Immature natural killer cell (primary cell): Measurements from ENCODE around the gene KIAA1755. TPM values are rescaled to one million over a fixed set of nuclear protein-coding genes. Genes with fewer than 3 reads are reported as not detected.
"Not testable (repeated sequence)": the region's sequence is repeated elsewhere in the genome, so short reads cannot be mapped to it uniquely, and the experiment has no call there.

Source experiments
- DNase-seq, 3 donors: peaks; one replicate each; pipeline ENCODE4 v3.0.0; 2022; ENCODE audit warnings: mixed read lengths in 1 of 3
- H3K27ac Mint-ChIP-seq, 6 donors: one replicate each; pipeline ENCODE4 v1.8.0; 2020; ENCODE audit warnings: mixed read lengths in 6 of 6, mild to moderate bottlenecking in 5 of 6, inconsistent platforms in 4 of 6, moderate library complexity in 3 of 6
- H3K27me3 Mint-ChIP-seq, 3 donors: one replicate each; pipeline ENCODE4 v1.8.0; 2020 to 2021; ENCODE audit warnings: low read depth in 3 of 3, mild to moderate bottlenecking in 3 of 3, mixed read lengths in 3 of 3, moderate library complexity in 3 of 3, inconsistent platforms in 1 of 3
- H3K36me3 Mint-ChIP-seq, 3 donors: one replicate each; pipeline ENCODE4 v1.8.0; 2020; ENCODE audit warnings: mixed read lengths in 3 of 3, inconsistent platforms in 2 of 3, mild to moderate bottlenecking in 2 of 3
- H3K4me1 Mint-ChIP-seq, 2 donors: one replicate each; pipeline ENCODE4 v1.8.0; 2020; ENCODE audit warnings: inconsistent platforms in 2 of 2, mild to moderate bottlenecking in 2 of 2, mixed read lengths in 2 of 2, moderate library complexity in 1 of 2
- H3K4me3 Mint-ChIP-seq, 5 donors: one replicate each; pipeline ENCODE4 v1.8.0; 2020; ENCODE audit warnings: mild to moderate bottlenecking in 5 of 5, mixed read lengths in 5 of 5, inconsistent platforms in 3 of 5, moderate library complexity in 3 of 5
- H3K9me3 Mint-ChIP-seq, 6 donors: one replicate each; pipeline ENCODE4 v1.8.0; 2020; ENCODE audit warnings: mild to moderate bottlenecking in 6 of 6, mixed read lengths in 6 of 6, inconsistent platforms in 4 of 6, moderate library complexity in 3 of 6
- polyA plus RNA-seq, 3 donors: library from polyadenylated mRNA; unstranded; fragments of 300-500 nt; fragmentation: Illumina TruSeq; gene quantifications; one replicate each; pipeline ENCODE4 v1.2.3, GENCODE V29; 2021

Gene KIAA1755
- polyA plus RNA-seq, 3 donors from 2014 or later, result not detected

GRCh38 chr20:38297916-38298674, 37.6 kb upstream of the KIAA1755 start:
- Mint-ChIP-seq H3K4me3 (no peak overlapping the region), H3K36me3 (no peaks in the 10 kb centered on the region), H3K27me3 (peaks cover 5 to 8% (median 8%) of the 10 kb centered on the region in 3 donors), H3K9me3 (no peaks in the 10 kb centered on the region), H3K27ac (no peak overlapping the region), H3K4me1 (peaks cover 0 to 3% of the 10 kb centered on the region in 2 donors)
- no peak for DNase-seq

- Mint-ChIP-seq H3K27ac (no peak overlapping the region), H3K36me3 (no peaks in the 10 kb centered on the region), H3K9me3 (no peaks in the 10 kb centered on the region), H3K27me3 (peaks cover 5 to 9% (median 7%) of the 10 kb centered on the region in 3 donors), H3K4me3 (no peak overlapping the region), H3K4me1 (no peaks in the 10 kb centered on the region)
- DNase-seq, result no peak
These were observed 35.9 kb upstream of the KIAA1755 start for GRCh38 chr20:38296433-38296832.

DNA sequence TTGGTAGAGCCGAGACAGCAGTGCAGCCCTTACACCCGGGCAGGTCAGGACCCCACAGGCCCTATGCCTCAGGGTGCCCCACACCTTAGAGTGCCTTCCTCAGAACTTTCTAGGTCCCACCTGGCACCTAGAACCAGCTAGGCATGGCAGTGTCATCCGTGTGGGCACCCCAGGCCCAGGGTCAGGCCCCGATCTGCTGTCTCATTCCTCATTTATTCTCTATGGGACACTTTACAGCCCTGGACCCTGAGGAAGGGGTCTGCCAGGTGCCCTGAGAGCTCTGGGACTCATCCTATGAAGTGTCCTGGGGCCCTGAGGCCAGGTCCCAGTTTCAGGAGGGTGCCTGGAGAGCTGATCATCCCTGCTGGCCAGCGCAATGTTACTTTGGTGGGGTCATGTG, 35.3 kb upstream of the KIAA1755 start:
- DNase-seq, result no peak
- no peaks in the 10 kb centered on the region for H3K4me1 Mint-ChIP-seq
- peaks cover 2 to 16% (median 5%) of the 10 kb centered on the region in 3 donors for H3K27me3 Mint-ChIP-seq

GRCh38 chr20:38294076-38294591, 33.6 kb upstream of the KIAA1755 start:
- Mint-ChIP-seq H3K36me3 (no peaks in the 10 kb centered on the region), H3K27me3 (peaks cover 2 to 23% (median 3%) of the 10 kb centered on the region in 3 donors), H3K4me3 (no peak overlapping the region), H3K9me3 (no peaks in the 10 kb centered on the region), H3K4me1 (no peaks in the 10 kb centered on the region), H3K27ac (no peak overlapping the region)
- DNase-seq, result no peak

More for the DNA sequence above, 35.3 kb upstream of the KIAA1755 start:
- Mint-ChIP-seq H3K4me3 (no peak overlapping the region), H3K36me3 (no peaks in the 10 kb centered on the region), H3K9me3 (no peaks in the 10 kb centered on the region), H3K27ac (no peak overlapping the region)

GRCh38 chr20:38293491-38294065, 33.0 kb upstream of the KIAA1755 start:
- H3K4me3 Mint-ChIP-seq, result no peak overlapping the region
- H3K36me3 Mint-ChIP-seq, result no peaks in the 10 kb centered on the region
- peaks cover 0 to 23% (median 4%) of the 10 kb centered on the region in 3 donors for H3K27me3 Mint-ChIP-seq
- no peak for DNase-seq
- no peak overlapping the region for H3K27ac Mint-ChIP-seq
- H3K9me3 Mint-ChIP-seq, result no peaks in the 10 kb centered on the region
- H3K4me1 Mint-ChIP-seq, result no peaks in the 10 kb centered on the region

GRCh38 chr20:38291966-38292365, 31.4 kb upstream of the KIAA1755 start:
- H3K4me1 Mint-ChIP-seq, result no peaks in the 10 kb centered on the region
- no peaks in the 10 kb centered on the region for H3K9me3 Mint-ChIP-seq
- H3K27me3 Mint-ChIP-seq, result peaks cover 2 to 26% (median 8%) of the 10 kb centered on the region in 3 donors
- H3K4me3 Mint-ChIP-seq, result no peak overlapping the region
- DNase-seq, result no peak
- no peak overlapping the region for H3K27ac Mint-ChIP-seq
- no peaks in the 10 kb centered on the region for H3K36me3 Mint-ChIP-seq

DNA sequence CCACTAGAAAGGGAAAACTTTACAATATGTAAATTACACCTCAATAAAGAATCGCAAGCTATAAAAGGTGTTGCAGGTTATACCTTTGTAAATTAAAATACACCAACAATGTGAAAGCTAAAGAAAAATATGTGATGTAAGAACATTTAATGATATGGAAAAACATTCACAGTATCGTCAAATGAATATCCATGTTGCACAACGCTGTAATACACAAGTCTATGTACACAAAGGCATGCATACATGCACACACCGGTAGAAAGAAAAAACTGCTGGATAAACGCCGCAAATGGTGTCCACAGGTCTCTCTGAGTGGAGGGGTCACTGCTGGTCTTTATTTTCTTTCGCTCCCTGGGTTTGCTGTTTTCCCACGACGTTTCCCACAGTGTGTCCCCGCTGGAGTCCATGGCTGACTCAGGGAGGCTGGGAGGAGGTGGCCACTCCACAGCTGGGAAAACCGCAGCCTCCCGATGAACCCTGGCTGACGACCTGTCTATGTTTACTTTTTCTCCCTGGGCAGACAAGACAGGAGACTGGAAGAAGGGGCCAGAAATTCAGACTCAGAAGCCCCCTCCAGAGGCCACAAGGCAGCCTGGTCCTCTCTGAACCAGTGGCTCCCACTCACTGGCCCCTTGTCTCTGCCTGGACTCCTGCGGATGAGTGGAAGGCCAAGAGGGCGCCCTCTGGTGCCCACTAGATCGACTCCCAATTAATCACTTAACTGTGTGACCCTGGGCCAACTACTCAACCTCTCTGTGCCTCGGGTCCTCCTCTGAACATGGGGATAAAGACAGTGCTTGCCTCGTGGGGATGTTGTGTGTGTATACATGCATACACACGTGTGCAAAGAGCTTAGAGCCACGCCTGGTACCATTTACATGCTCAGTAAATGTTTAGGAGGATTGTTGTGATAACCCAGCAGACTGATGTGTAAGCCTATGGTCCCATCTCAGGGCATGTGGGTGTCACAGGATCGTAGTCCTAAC, 30.6 kb upstream of the KIAA1755 start:
- no peak for DNase-seq
- no peaks in the 10 kb centered on the region for H3K36me3 Mint-ChIP-seq

GRCh38 chr20:38286586-38287531, 26.3 kb upstream of the KIAA1755 start:
- Mint-ChIP-seq H3K9me3 (no peaks in the 10 kb centered on the region), H3K27me3 (peaks cover 6 to 18% (median 8%) of the 10 kb centered on the region in 3 donors), H3K4me1 (no peaks in the 10 kb centered on the region), H3K4me3 (no peak overlapping the region), H3K36me3 (no peaks in the 10 kb centered on the region), H3K27ac (no peak overlapping the region)
- DNase-seq, result no peak

More for the DNA sequence above, 30.6 kb upstream of the KIAA1755 start:
- Mint-ChIP-seq H3K4me1 (no peaks in the 10 kb centered on the region), H3K4me3 (no peak overlapping the region), H3K27ac (no peak overlapping the region), H3K27me3 (peaks cover 2 to 24% (median 8%) of the 10 kb centered on the region in 3 donors), H3K9me3 (no peaks in the 10 kb centered on the region)

DNA sequence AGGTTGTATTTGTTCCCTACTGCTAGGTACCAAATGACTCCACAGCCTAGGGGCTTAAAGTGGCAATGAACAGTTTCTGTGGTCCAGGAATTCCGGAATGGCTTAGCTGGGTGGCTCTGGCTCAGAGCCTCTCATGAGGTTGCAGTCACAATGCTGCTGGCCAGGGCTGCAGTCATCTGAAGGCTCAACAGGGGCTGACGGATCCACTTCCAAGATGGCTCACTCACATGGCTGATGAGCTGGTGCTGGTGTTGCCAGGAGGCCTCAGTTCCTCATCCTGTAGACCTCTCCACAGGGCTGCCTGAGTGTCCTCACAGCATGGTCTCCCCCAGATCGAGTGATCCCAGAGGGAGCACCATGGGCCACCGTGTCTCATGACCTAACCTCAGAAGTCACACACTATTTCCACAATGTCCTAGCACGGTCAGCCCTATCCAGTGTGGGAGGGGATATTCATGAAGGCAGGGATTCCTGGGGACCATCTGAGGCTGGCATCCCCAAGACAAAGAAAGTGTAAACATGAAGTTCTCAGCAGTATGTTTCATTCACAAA, 24.4 kb upstream of the KIAA1755 start:
- no peak overlapping the region for H3K4me3 Mint-ChIP-seq
- no peak for DNase-seq
- no peaks in the 10 kb centered on the region for H3K4me1 Mint-ChIP-seq
- H3K27me3 Mint-ChIP-seq, result peaks cover 6 to 8% (median 8%) of the 10 kb centered on the region in 3 donors
- H3K36me3 Mint-ChIP-seq, result no peaks in the 10 kb centered on the region
- H3K9me3 Mint-ChIP-seq, result no peaks in the 10 kb centered on the region
- H3K27ac Mint-ChIP-seq, result no peak overlapping the region

- H3K27ac Mint-ChIP-seq, H3K4me3 Mint-ChIP-seq, H3K9me3 Mint-ChIP-seq, DNase-seq, H3K36me3 Mint-ChIP-seq, H3K27me3 Mint-ChIP-seq, H3K4me1 Mint-ChIP-seq: not testable (repeated sequence)
These were observed 23.6 kb upstream of the KIAA1755 start for GRCh38 chr20:38284066-38284650.

DNA sequence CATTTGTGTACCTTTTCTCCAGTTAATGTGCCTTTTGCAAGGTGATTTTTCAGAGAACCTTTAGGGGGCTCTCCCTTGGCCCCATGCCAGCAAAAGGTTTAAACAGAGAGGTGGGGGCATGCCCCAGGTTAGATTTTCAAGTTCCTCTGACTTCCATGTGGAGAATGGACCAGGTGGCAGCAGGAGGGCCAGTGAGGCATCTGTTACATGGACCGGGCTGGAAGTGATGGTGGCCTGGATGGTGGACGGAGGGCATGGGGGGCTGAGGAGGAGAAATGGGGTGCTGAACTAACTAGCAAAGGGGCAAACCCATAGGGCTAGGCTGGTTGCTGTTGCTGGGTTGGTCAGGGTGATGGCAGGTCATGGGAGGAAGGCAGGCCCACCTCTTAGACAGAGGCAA, 22.7 kb upstream of the KIAA1755 start:
- Mint-ChIP-seq H3K9me3 (peaks cover 0 to 1% (median 0%) of the 10 kb centered on the region in 6 donors), H3K4me1 (no peaks in the 10 kb centered on the region), H3K27ac (no peak overlapping the region), H3K4me3 (no peak overlapping the region), H3K27me3 (peaks cover 3 to 8% (median 4%) of the 10 kb centered on the region in 3 donors), H3K36me3 (no peaks in the 10 kb centered on the region)
- DNase-seq, result no peak

DNA sequence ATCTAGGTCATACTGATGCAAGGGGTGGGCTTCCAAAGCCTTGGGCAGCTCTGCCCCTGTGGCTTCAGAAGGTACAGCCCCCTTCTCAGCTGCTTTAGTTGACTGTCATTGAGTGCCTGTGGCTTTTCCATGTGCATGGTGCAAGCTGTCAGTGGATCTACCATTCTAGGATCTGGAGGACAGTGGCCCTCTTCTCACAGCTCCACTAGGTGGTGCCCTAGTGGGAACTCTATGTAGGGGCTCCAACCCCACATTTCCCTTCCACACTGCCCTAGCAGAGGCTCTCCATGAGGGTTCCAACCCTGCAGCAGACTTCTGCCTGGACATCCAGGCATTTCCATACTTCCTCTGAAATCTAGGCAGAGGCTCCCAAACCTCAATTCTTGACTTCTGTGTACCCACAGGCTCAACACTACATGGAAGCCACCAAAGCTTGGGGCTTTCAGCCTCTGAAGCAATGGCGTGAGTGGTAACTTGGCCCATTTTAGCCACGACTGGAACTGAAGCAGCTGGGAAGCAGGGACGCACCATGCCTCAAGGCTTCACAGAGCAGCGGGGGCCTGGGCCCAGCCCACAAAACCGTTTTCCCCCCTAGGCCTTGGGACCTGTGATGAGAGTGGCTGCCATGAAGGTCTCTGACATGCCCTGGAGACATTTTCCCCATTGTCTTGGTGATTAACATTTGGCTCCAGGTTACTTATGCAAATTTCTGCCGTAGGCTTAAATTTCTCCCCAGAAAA, 20.8 kb upstream of the KIAA1755 start:
- DNase-seq, H3K4me1 Mint-ChIP-seq, H3K4me3 Mint-ChIP-seq, H3K9me3 Mint-ChIP-seq, H3K27ac Mint-ChIP-seq, H3K27me3 Mint-ChIP-seq, H3K36me3 Mint-ChIP-seq: not testable (repeated sequence)
